PC-3 (cell line): ENCODE measurements around the gene APBB2.

Experiments used
- CTCF ChIP-seq: fragments of 300-600 bp; sonication (generic); conservative IDR thresholded peaks from 2 replicates; pipeline ENCODE4 v1.5.1; 2017; ENCODE audit warnings: antibody characterized with exemption, low read depth, mild to moderate bottlenecking, low read length
- EZH2 ChIP-seq: fragments of 300-600 bp; sonication (generic); IDR thresholded peaks from one replicate; pipeline ENCODE4 v1.6.1; 2017; ENCODE audit warnings: antibody characterized with exemption, mild to moderate bottlenecking, low read length; ENCODE audit not compliant: unreplicated experiment

DNA sequence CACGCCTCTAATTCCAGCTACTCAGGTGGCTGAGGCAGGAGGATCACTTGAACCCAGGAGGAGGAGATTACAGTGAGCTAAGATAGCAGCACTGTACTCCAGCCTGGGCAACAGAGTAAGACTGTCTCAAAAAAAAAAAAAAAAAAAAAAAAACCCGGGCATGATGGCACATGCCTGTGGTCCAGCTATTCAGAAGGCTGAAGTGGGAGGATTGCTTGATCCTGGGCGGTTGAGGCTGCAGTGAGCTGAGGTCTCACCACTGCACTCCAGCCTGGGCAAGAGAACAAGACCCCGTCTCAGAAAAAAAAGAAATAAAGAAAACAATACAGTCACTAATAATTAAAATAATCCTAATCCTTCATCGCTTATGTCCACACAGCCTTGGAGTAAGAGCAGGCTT lies 68.1 kb downstream of the APBB2 start:
- TF ChIP-seq EZH2 (no peak), CTCF (no peak)
